B cell (primary cell): ENCODE results near the gene PLCL1. TPM values are rescaled to one million over a fixed set of nuclear protein-coding genes. Genes with fewer than 3 reads are reported as not detected.

Source experiments
- ATAC-seq: fragments of 200-7000 bp; cut with Tn5 transposase; one replicate; pipeline ENCODE4 v1.10.0; 2021; ENCODE audit warnings: low read depth, mild to moderate bottlenecking, moderate number of reproducible peaks, moderate library complexity
- CTCF ChIA-PET: fragments of 350-600 bp; sonication (Branson Sonifier 250); formaldehyde crosslinking; loops from one replicate; lab custom pipeline; 2021; ENCODE audit warnings: antibody characterized with exemption, inconsistent platforms; lab: Charles Lee
- POLR2A ChIA-PET: fragments of 350-600 bp; sonication (Branson Sonifier 250); formaldehyde crosslinking; loops from one replicate; lab custom pipeline; 2021; ENCODE audit warnings: antibody characterized with exemption; lab: Charles Lee
- DNase-seq: peaks from one replicate; pipeline ENCODE4 v3.0.0; 2013
- H2AFZ ChIP-seq: 2 replicates; pipeline ENCODE4 v1.6.1; 2012; ENCODE audit warnings: mild to moderate bottlenecking, low read depth, low read length; ENCODE audit not compliant: insufficient read depth, poor library complexity, severe bottlenecking
- H3K27ac ChIP-seq, 2 donors: 1 replicate in 1 of 2; 2 replicates in 1 of 2; pipeline ENCODE4 v1.5.1; 2012 to 2013; ENCODE audit warnings: low read length in 2 of 2, mild to moderate bottlenecking in 2 of 2, moderate library complexity in 1 of 2
- H3K27me3 ChIP-seq, 4 experiments: fragments of 200-600 bp in 1 of 4; sonication (generic) in 1 of 4; replicated peaks in 1 of 4; 1 replicate in 2 of 4; 2 replicates in 2 of 4; pipeline versions ENCODE4 v1.6.1 to v1.7.0; 2013 to 2016; ENCODE audit warnings: low read length in 3 of 4, mild to moderate bottlenecking in 2 of 4, mixed read lengths in 1 of 4, moderate library complexity in 1 of 4; ENCODE audit not compliant: insufficient read depth in 4 of 4, control insufficient read depth in 3 of 4; ENCODE audit errors: control extremely low read depth in 1 of 4
- H3K36me3 ChIP-seq, 2 experiments: replicated peaks in 1 of 2; 1 replicate in 1 of 2; 2 replicates in 1 of 2; pipeline versions ENCODE4 v1.6.1 to v1.7.1; 2013; ENCODE audit warnings: low read length in 1 of 2; ENCODE audit not compliant: insufficient read depth in 2 of 2, control insufficient read depth in 1 of 2; ENCODE audit errors: control extremely low read depth in 1 of 2, extremely low read depth in 1 of 2
- H3K4me1 ChIP-seq, 2 donors: fragments of 200-600 bp in 1 of 2; sonication (generic) in 1 of 2; 1 replicate in 1 of 2; 2 replicates in 1 of 2; pipeline versions ENCODE4 v1.5.1 to v1.6.1; 2013 to 2017; ENCODE audit warnings: low read length in 2 of 2; ENCODE audit not compliant: control insufficient read depth in 2 of 2, insufficient read depth in 2 of 2
- H3K4me2 ChIP-seq: replicated peaks from 2 replicates; pipeline ENCODE3; 2012; ENCODE audit warnings: mild to moderate bottlenecking, low read depth, low read length; ENCODE audit not compliant: poor library complexity, severe bottlenecking
- H3K4me3 ChIP-seq, 5 experiments: fragments of 200-600 bp in 1 of 5; sonication (generic) in 1 of 5; 1 replicate in 3 of 5; 2 replicates in 2 of 5; pipeline versions ENCODE4 v1.5.1 to v1.7.0; 2011 to 2016; ENCODE audit warnings: low read length in 4 of 5, mild to moderate bottlenecking in 4 of 5, low read depth in 2 of 5, control low read depth in 1 of 5, moderate library complexity in 1 of 5; ENCODE audit not compliant: insufficient read depth in 1 of 5; ENCODE audit errors: control extremely low read depth in 1 of 5, extremely low read depth in 1 of 5
- H3K79me2 ChIP-seq: fragments of 200-600 bp; sonication (generic); one replicate; pipeline ENCODE4 v1.6.0; 2016; ENCODE audit warnings: low read length; ENCODE audit not compliant: control insufficient read depth, insufficient read depth
- H3K9ac ChIP-seq: fragments of 200-600 bp; sonication (generic); 2 replicates; pipeline ENCODE4 v1.6.1; 2017; ENCODE audit warnings: mild to moderate bottlenecking, low read length, moderate library complexity
- H3K9me3 ChIP-seq, 3 donors: one replicate each; pipeline versions ENCODE4 v1.6.1 to v1.7.1; 2013; ENCODE audit warnings: low read length in 2 of 3; ENCODE audit not compliant: control insufficient read depth in 2 of 3, insufficient read depth in 1 of 3; ENCODE audit errors: control extremely low read depth in 1 of 3
- H4K20me1 ChIP-seq: 2 replicates; pipeline ENCODE4 v1.6.0; 2012; ENCODE audit warnings: mild to moderate bottlenecking, low read length; ENCODE audit not compliant: insufficient read depth, control insufficient read depth, poor library complexity, severe bottlenecking
- H3K27ac Mint-ChIP-seq: one replicate; pipeline ENCODE4 v1.8.0; 2021; ENCODE audit warnings: mixed read lengths
- H3K27me3 Mint-ChIP-seq: one replicate; pipeline ENCODE4 v1.8.0; 2021; ENCODE audit warnings: mixed read lengths
- H3K4me1 Mint-ChIP-seq: one replicate; pipeline ENCODE4 v1.8.0; 2021; ENCODE audit warnings: mixed read lengths
- H3K4me3 Mint-ChIP-seq: one replicate; pipeline ENCODE4 v1.8.0; 2021; ENCODE audit warnings: mixed read lengths
- H3K9me3 Mint-ChIP-seq: one replicate; pipeline ENCODE4 v1.8.0; 2022; ENCODE audit warnings: mixed read lengths; ENCODE audit not compliant: insufficient read depth
- CTCF ChIP-seq: fragments of 200-600 bp; IDR thresholded peaks from one replicate; pipeline ENCODE4 v1.8.0; 2022; ENCODE audit warnings: antibody characterized with exemption, mild to moderate bottlenecking
- EZH2 ChIP-seq: IDR thresholded peaks from 2 replicates; pipeline ENCODE4 v1.6.1; 2012; ENCODE audit warnings: borderline replicate concordance, low read depth, mild to moderate bottlenecking, moderate library complexity, low read length; ENCODE audit not compliant: insufficient read depth, poor library complexity, severe bottlenecking
- WGBS: methylation state at CpG from one replicate; pipeline ENCODE4 v1.1.5; 2013; ENCODE audit warnings: missing lambda C conversion rate; ENCODE audit not compliant: insufficient coverage; 5-methylcytosine and 5-hydroxymethylcytosine counted together
- intact Hi-C: fragments of 100-400 bp; cut with micrococcal nuclease; formaldehyde crosslinking; loops from one replicate; pipeline ENCODE4 v1.10.0; 2022
- polyA plus RNA-seq: library from polyadenylated mRNA; depleted of rRNA; stranded (reverse); fragments of >200 nt; gene quantifications from 2 replicates; pipeline ENCODE4 v1.2.3, GENCODE V29; 2012
- total RNA-seq, 2 donors: library from RNA; stranded (reverse); fragments of 120-200 nt in 1 of 2; gene quantifications; 1 replicate in 1 of 2; 2 replicates in 1 of 2; pipeline versions ENCODE4 v1.2.3 to v1.2.4, GENCODE V29; 2013 to 2022

Gene PLCL1
- total and polyA plus RNA-seq, 2 donors (not counting 1 experiment from before 2014, with no cell fraction given): 0.07 to 0.25 TPM

- Mint-ChIP-seq H3K27ac (no peak overlapping the region), H3K4me3 (no peak overlapping the region), H3K27me3 (peaks cover 8% of the 10 kb centered on the region), H3K4me1 (no peaks in the 10 kb centered on the region), H3K9me3 (no peaks in the 10 kb centered on the region)
- intact Hi-C loops: no loop called here
- H3K4me1 ChIP-seq: no peaks in the 10 kb centered on the region
- H2AFZ ChIP-seq: no peak overlapping the region
- ATAC-seq: no peak
- ChIA-PET POLR2A (no interaction called here), CTCF (no interaction called here)
- no peaks in the 10 kb centered on the region for H3K36me3 ChIP-seq
- H3K27ac ChIP-seq: no peak overlapping the region
- no peak overlapping the region for H3K4me3 ChIP-seq
- H3K9ac ChIP-seq: no peak overlapping the region
- no peak overlapping the region for H3K4me2 ChIP-seq
- no peak for TF ChIP-seq EZH2
- TF ChIP-seq CTCF: no peak
- no peaks in the 10 kb centered on the region for H3K27me3 ChIP-seq
- no peak for DNase-seq
- no peaks in the 10 kb centered on the region for H4K20me1 ChIP-seq
- H3K79me2 ChIP-seq: no peaks in the 10 kb centered on the region
- WGBS: 100% methylated on average over 1 of the region's 2 CpGs
- H3K9me3 ChIP-seq: no peaks in the 10 kb centered on the region
Measured at GRCh38 chr2:197914778-197915177, 110.4 kb downstream of the PLCL1 start.

GRCh38 chr2:197915548-197916265 lies 111.3 kb downstream of the PLCL1 start:
- H3K36me3 ChIP-seq: no peaks in the 10 kb centered on the region
- H3K27me3 Mint-ChIP-seq: peaks cover 3% of the 10 kb centered on the region
- no peaks in the 10 kb centered on the region for H3K4me1 ChIP-seq
- H3K27ac Mint-ChIP-seq: no peak overlapping the region
- no peak overlapping the region for H3K9ac ChIP-seq
- H3K27me3 ChIP-seq: no peaks in the 10 kb centered on the region
- no peak overlapping the region for H3K4me3 ChIP-seq
- no peaks in the 10 kb centered on the region for H3K9me3 ChIP-seq
- H3K27ac ChIP-seq: no peak overlapping the region
- no peak overlapping the region for H3K4me3 Mint-ChIP-seq
- H2AFZ ChIP-seq: no peak overlapping the region
- H3K4me1 Mint-ChIP-seq: no peaks in the 10 kb centered on the region
- H3K79me2 ChIP-seq: no peaks in the 10 kb centered on the region
- DNase-seq (no peak), ATAC-seq (no peak)
- H3K9me3 Mint-ChIP-seq: no peaks in the 10 kb centered on the region
- H4K20me1 ChIP-seq: no peaks in the 10 kb centered on the region
- no peak overlapping the region for H3K4me2 ChIP-seq
- intact Hi-C loops: no loop called here
- WGBS: no CpG with 5 or more reads among the region's 3 CpGs
- CTCF ChIA-PET: no interaction called here
- TF ChIP-seq EZH2 (no peak), CTCF (no peak)
- POLR2A ChIA-PET: no interaction called here
